Measurements from ENCODE around the gene DDX1.
"Not testable (repeated sequence)": the region's sequence is repeated elsewhere in the genome, so short reads cannot be mapped to it uniquely, and the experiment has no call there.

DDX1 gene

DNA sequence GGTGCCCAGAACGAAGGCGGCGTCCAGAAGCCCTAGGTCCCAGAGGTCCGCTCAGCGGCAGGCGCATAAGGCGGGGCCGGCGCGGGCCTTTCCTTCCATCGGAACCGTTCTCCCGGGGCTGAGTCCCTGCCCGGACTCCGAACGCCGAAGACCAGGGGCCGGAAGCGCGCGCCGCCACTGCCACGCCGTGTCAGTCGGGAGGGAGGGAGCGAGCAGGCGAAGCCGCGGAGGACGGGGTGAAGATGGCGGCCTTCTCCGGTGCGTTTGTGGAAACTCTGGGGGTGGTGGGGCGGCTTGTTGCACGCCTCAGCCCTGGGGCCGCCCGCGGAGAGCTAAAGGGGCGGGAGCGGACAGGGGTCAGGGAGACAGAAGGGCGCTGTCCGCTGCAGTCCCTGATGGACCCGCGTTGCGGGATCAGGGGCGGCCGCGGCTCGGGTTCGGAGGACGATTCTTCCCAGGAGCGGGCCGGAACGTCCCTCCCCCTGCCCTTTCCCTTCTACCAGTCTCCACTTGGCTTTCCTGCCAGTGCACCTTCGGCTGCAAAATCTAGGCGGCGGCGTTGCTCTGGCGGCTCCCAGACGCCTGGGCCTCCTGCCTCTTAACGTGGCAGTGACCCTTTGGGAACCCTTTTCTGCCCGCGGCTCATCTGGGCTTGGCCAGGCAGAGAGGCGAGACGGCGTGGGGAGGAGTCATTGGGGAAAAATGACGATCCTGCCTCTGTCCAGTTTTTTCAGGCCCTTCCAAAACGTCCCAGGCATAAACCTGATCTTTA, at the start of gene DDX1:
DDX1 (plus strand) TSS at position 177 of the 772 bp plus-strand sequence; CDS start at position 243, 66 bp downstream.
- H3K27ac ChIP-seq: peak within 1 kb of the TSS; percentile 95
- no peak for TF ChIP-seq CTCF (conservative IDR thresholded peaks at IDR 0.05)

DNA sequence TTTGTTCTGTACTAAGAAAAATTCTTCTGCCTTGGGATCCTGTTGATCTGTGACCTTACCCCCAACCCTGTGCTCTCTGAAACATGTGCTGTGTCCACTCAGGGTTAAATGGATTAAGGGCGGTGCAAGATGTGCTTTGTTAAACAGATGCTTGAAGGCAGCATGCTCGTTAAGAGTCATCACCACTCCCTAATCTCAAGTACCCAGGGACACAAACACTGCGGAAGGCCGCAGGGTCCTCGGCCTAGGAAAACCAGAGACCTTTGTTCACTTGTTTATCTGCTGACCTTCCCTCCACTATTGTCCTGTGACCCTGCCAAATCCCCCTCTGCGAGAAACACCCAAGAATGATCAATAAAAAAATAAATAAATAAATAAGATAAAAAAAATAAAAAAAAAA, 49.4 kb upstream of the DDX1 start:
- H3K27ac ChIP-seq: not testable (repeated sequence)

DNA sequence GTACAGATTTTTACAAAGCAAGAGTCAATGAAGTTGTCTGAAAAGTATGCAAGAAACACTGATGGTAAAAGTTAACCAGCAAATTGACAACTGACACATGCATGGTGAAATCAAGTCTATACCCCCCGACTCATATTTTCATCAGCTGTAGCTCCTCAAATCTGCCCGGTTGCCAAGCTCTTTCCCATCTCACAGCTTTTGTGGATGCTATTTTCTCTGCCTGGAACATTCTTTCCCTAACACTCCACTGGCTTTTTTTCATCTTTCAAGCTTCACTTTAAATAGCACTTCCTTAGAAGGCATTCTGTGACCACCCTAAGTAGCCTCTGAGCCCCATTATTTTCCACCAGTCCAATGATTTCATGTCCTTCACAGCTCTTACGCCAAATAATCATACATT, 48.6 kb upstream of the DDX1 start:
- no peak for TF ChIP-seq CTCF (conservative IDR thresholded peaks at IDR 0.05)
- H3K27ac ChIP-seq: no peak overlapping the region

DNA sequence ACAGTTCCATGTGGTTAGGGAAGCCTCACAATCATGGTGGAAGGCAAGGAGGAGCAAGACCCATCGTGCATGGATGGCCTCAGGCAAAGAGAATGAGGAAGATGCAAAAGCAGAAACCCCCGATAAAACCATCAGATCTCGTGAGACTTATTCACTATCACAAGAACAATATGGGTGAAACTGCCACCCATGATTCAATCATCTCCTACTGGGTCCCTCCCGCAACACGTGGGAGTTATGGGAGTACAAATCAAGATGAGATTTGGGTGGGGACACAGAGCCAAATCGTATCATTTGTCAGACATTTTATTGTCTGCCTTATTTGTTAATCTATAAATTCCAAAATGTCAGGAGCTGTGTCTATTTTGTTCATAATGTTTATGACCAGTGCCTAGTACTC, 48.1 kb upstream of the DDX1 start:
- no peak overlapping the region for H3K27ac ChIP-seq
- TF ChIP-seq CTCF (conservative IDR thresholded peaks at IDR 0.05): no peak

DNA sequence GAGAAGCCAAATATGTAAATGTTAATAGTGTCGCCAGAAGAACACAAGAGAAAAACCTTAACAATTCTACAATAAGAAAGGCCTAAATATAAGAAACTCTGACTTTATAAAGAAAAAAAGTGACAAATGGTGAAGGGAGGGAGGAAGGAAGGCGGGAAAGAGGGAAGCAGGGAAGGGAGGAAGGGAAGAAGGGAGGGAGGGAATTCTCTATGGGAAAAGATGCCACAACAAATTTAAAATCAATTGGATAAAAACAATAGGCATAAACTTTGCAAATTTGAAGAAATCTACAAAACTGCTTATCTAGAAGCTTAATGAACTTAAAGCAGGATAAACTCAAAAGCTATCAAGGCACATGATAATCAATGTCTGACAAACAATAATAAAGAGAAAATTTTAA, 47.4 kb upstream of the DDX1 start:
- no peak for TF ChIP-seq CTCF (conservative IDR thresholded peaks at IDR 0.05)

GRCh38 chr2:15546297-15547098, 45.2 kb upstream of the DDX1 start:
- H3K27ac ChIP-seq: no peak overlapping the region
- peak; percentile 45 for TF ChIP-seq CTCF (conservative IDR thresholded peaks at IDR 0.05)

More for the DNA sequence above, 47.4 kb upstream of the DDX1 start:
- no peak overlapping the region for H3K27ac ChIP-seq

DNA sequence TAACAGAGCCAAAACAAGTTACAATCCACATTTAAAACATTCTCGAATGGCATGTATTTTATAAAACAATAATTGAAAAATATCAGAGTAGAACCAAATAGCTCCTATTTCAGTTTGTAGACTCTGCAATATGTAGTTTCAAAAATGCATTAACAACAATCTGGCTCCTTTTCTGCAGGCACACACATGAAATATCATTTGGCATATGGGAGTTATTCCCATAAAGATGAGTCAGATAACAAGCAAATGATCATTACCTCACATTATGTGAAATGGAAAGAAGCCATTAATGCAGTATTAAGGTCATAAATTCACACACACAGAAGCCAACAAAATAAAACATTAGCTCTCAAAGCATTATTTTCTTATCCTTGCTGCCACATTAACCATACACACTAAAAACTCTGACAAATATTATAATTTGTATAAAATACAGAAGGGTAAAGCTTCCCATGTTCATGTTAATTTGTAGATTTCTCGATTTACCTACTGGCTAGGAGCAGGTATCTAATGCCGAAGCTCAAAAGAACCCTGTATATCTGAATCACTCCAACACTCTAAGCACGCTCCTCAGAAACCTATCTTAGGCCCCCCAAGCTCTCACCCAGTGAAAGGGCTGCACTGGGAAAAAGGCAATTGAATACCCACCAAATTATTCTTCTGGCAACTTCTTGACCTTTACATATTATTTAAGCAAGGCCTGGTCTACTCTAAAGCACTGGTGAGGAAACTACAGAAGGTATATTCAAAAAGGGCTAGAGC, 44.4 kb upstream of the DDX1 start:
- no peak for TF ChIP-seq CTCF (conservative IDR thresholded peaks at IDR 0.05)
- H3K27ac ChIP-seq: no peak overlapping the region

Measured in VCaP (cell line).